Mucosa of descending colon (tissue), 3 donors: ENCODE data around the gene IMMP2L. TPM values are rescaled to one million over a fixed set of nuclear protein-coding genes. Genes with fewer than 3 reads are reported as not detected.

Experiments used
- ATAC-seq: fragments of 200-7000 bp; cut with Tn5 transposase; one replicate; pipeline ENCODE4 v1.9.1; 2020; ENCODE audit warnings: mild to moderate bottlenecking, moderate library complexity
- DNase-seq, 3 donors: peaks; one replicate each; pipeline ENCODE4 v3.0.0-alpha.2; 2020
- H3K36me3 ChIP-seq: fragments of 200-600 bp; one replicate; pipeline ENCODE4 v1.8.0; 2021; ENCODE audit warnings: low read depth, mild to moderate bottlenecking
- H3K4me1 ChIP-seq: fragments of 200-600 bp; one replicate; pipeline ENCODE4 v1.8.0; 2021; ENCODE audit warnings: low read depth, mild to moderate bottlenecking
- H3K4me3 ChIP-seq: fragments of 200-600 bp; one replicate; pipeline ENCODE4 v1.8.0; 2021; ENCODE audit warnings: mild to moderate bottlenecking
- H3K9me3 ChIP-seq: fragments of 200-600 bp; one replicate; pipeline ENCODE4 v1.8.0; 2021; ENCODE audit warnings: mild to moderate bottlenecking
- intact Hi-C, 2 donors: fragments of 100-400 bp; cut with DNase I in 1 of 2; cut with micrococcal nuclease in 1 of 2; formaldehyde crosslinking; loops; one replicate each; pipeline versions ENCODE4 v1.11.0 to v1.11.1; 2022; cut with DNase I, micrococcal nuclease
- total RNA-seq, 3 donors: library from RNA; stranded (reverse); fragmentation: NEBNext Ultra II Directional in 2 of 3; extraction: Animal tissue kit (Norgen Biotek cat#: 25700) in 2 of 3; gene quantifications; one replicate each; pipeline versions ENCODE4 v1.2.1 to v1.2.4, GENCODE V29; 2021 to 2023
- TF ChIP-seq, protein P1 (sequence below): fragments of 200-600 bp; IDR thresholded peaks from one replicate; pipeline ENCODE4 v1.8.0; 2022; ENCODE audit warnings: antibody characterized with exemption, mild to moderate bottlenecking
- donor health status: DM: no; HTN: no; CAD: no; lungs with moderate emphysema.
- donor health status: DM: no; HTN: no; CAD: no.
- donor health status: DM: no; HTN: yes; CAD: no.

The IMMP2L gene
- total RNA-seq, 3 donors from 2014 or later = 12.1 to 20.7 (median 17.7) TPM

- DNase-seq = no peak
- Histone ChIP-seq H3K4me3 (no peak overlapping the region), H3K9me3 (no peaks in the 10 kb centered on the region), H3K4me1 (no peaks in the 10 kb centered on the region), H3K36me3 (no peaks in the 10 kb centered on the region)
- intact Hi-C loops = no loop called here
- TF ChIP-seq, protein P1, sequence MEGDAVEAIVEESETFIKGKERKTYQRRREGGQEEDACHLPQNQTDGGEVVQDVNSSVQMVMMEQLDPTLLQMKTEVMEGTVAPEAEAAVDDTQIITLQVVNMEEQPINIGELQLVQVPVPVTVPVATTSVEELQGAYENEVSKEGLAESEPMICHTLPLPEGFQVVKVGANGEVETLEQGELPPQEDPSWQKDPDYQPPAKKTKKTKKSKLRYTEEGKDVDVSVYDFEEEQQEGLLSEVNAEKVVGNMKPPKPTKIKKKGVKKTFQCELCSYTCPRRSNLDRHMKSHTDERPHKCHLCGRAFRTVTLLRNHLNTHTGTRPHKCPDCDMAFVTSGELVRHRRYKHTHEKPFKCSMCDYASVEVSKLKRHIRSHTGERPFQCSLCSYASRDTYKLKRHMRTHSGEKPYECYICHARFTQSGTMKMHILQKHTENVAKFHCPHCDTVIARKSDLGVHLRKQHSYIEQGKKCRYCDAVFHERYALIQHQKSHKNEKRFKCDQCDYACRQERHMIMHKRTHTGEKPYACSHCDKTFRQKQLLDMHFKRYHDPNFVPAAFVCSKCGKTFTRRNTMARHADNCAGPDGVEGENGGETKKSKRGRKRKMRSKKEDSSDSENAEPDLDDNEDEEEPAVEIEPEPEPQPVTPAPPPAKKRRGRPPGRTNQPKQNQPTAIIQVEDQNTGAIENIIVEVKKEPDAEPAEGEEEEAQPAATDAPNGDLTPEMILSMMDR = no peak
- ATAC-seq = no peak
Observed at GRCh38 chr7:110623436-110623835, 938.9 kb downstream of the IMMP2L start.

DNA sequence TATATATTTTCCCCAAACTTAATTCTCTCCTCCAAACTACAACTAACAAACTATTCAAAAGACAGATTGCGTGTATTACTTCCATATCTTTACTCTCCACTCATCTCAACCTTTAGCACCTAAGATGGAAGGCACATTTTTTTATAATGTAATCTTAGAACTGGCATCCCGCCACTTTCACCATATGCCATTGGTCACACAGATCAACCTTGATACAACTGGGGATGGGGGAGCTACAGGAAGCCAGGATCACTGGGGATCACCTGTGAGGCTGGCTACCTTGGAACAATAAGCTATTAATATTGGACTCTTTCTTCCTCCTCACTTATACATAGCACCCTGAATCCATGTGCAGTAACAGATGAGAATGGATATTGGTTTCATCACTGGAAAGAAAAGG lies 941.0 kb downstream of the IMMP2L start:
- intact Hi-C loops = no loop called here
- ATAC-seq (no peak), DNase-seq (no peak)
- Histone ChIP-seq H3K36me3 (no peaks in the 10 kb centered on the region), H3K9me3 (no peaks in the 10 kb centered on the region), H3K4me1 (no peaks in the 10 kb centered on the region), H3K4me3 (no peak overlapping the region)
- TF ChIP-seq, protein P1 = no peak

- TF ChIP-seq, protein P1 = no peak
- H3K4me1 ChIP-seq = no peaks in the 10 kb centered on the region
- no peak for DNase-seq
- intact Hi-C loops = no loop called here
- no peak overlapping the region for H3K4me3 ChIP-seq
- H3K9me3 ChIP-seq = no peaks in the 10 kb centered on the region
- no peaks in the 10 kb centered on the region for H3K36me3 ChIP-seq
- ATAC-seq = no peak
Observed at GRCh38 chr7:110620110-110620735, 942.1 kb downstream of the IMMP2L start.
